Activated CD4-positive, alpha-beta T cell treated with anti-CD3 and anti-CD28 coated beads, Interleukin-2, amount 50 U/mL, for 1 hour (primary cell): Measurements from ENCODE around the gene MACROD2.
"Not testable (repeated sequence)": the region's sequence is repeated elsewhere in the genome, so short reads cannot be mapped to it uniquely, and the experiment has no call there.

Experiments used
- DNase-seq: peaks from one replicate; pipeline ENCODE4 v3.0.0-alpha.2; 2020

The MACROD2 gene

DNA sequence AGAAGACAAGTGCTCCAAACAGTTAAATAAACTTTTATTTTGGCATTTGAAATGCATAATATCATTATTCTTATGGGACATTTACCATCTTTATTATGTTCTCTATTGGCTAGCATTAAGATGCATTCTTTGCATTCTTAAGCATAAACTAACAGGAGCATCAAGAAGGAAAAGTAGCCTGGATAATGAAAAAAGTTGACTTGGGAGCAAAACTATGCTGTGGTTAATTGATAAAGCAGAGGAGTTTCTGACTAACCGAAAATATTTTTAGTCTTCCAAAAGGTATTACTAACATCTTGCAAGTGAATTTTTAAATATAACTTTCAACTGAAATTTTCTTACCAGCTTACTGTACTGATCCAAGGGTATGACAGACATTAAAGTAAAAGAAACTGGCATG lies 201.8 kb downstream of the MACROD2 start:
- DNase-seq: no peak

DNA sequence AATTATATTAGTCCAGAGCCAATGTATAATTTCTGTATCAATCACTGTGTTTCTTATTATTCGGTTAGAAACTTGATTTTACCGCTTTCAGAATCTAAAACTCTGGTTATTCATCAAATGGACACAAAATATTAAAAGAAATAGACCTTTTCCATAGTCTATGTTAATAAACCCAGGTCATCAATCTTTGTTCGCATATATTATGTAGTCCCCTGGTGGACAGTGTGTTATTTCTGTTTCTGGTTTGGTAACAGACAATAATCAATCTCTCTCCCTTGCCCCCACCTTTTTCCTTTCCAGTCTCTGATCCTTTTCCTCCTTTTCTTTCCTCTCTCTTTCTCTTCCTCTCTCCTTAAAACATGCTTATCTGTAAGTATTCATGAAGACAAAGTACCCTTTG lies 203.1 kb downstream of the MACROD2 start:
- no peak for DNase-seq

DNA sequence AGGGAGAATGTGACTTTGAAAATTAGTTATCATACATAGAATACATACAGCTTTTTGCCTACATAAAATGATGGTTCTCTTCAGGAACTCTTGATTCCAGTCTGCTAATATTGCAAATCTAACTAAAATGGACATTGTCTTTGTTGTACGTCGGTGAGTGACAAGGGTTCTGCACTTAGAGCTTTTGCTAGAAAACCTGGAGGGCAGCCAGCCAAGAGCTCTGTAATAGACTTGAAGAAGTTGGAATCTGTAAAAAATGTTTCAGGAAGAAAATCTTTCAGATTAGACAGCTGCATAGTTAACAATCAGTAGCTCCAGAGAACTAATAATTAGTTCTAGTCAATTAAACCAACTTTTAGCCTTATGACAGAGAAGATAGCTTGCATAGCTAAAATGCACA lies 203.8 kb downstream of the MACROD2 start:
- no peak for DNase-seq

DNA sequence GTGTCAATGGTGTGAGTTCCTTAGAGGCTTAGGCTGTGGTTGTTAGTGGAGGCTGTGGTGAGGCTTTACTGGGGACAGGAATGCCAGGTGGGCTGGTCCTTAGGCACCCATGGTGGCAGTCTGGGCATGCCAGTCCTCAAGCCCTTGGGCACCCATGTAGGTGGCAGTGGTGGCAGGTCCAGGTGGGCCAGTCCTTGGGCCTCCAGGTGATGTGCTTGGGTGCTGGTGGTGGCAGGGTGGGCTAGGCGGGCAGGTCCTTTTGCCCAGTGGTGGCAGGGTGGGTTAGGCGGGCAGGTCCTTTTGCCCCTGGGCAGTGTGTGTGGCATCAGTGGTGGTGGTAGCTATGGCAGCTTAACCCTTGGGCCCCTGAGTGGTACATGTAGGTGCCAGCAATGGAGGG lies 208.3 kb downstream of the MACROD2 start:
- DNase-seq: no peak

DNA sequence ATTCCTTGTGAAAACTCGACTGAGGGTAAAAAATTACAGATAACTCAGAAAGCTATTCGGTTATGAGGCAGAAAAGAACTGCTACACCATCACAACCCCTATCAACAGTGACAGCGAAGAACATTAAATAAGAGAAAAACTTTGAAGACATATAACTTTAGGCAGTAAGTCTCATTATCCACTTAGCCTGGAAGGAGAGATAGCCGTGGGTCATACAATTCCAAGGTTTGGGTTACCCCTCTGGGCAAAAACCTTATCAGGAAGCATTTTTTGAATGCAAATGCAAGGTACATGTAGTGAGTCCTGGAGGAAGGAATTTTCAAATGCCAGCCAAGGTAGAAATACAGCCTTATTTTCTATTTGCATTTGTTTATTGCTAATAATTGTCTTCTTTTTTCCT lies 212.3 kb downstream of the MACROD2 start:
- no peak for DNase-seq

DNA sequence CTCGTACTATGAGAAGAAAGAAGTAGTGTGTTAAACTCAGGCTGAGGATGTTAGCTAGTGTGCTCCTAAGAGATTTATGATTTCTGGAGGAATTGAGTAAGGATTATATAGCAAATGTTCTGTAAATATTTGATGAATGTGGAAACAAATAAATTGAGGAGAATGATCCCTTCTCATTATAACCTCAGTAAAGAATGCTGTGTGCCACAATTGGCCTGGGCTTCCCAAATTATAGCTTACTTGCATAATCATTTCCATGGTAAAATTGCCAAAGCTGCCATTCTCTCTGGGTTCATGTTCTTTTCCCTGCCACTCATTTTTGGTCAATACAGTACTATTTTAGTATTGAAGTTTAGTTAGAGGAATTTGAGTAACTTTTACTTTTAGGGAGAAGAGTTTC lies 213.6 kb downstream of the MACROD2 start:
- no peak for DNase-seq

DNA sequence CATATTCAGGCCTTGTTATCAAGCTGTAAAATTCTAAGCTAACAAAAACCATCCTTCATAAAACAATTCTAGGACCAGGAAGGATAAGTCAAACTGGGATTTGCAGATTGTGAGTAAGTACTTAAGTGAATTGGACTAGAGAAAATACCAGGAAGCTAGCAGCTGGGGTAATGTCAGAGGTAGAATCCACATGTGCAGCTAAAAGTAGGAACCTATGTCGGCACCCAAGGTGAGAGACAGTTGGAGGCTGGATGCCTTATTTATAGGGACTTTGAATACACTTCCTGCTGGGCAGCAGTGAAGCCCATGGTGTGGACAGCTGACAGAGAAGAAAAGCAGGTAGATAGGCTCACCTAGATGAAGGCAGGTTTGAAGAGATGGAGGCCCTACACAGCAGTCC lies 214.8 kb downstream of the MACROD2 start:
- DNase-seq: no peak

DNA sequence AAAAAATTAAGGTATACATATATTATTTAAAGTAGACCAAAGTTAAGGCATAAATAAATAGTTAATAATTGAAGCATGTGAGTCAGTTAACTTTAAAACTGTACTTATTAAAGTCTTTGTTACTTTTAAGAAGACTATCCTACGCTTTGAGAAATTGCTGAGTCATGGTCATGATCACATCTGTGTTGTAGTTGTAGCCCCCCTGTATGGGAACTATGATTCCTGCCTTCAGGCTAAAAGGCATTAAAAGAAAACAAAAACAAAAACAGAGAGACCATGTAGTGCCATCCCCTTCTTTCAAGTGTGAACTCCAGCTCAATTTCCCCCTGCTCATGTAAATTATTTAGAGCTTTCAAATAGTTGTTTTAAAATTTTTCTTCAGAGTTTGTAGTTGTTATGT lies 218.7 kb downstream of the MACROD2 start:
- no peak for DNase-seq

DNA sequence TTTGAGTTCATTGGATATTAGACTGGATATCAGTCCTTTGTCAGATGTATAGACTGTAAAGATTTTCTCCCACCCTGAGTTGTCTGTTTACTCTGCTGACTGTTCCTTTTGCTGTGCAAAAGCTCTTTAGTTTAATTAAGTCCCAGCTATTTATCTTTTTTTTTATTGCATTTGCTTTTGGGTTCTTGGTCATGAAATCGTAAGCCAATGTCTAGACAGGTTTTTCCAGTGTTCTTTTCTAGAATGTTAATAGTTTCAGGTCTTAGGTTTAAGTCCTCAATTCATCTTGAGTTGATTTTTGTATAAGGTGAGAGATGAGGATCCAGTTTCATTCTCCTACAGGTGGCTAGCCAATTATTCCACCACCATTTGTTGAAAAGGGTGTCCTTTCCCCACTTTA lies 220.6 kb downstream of the MACROD2 start:
- not testable (repeated sequence) for DNase-seq

DNA sequence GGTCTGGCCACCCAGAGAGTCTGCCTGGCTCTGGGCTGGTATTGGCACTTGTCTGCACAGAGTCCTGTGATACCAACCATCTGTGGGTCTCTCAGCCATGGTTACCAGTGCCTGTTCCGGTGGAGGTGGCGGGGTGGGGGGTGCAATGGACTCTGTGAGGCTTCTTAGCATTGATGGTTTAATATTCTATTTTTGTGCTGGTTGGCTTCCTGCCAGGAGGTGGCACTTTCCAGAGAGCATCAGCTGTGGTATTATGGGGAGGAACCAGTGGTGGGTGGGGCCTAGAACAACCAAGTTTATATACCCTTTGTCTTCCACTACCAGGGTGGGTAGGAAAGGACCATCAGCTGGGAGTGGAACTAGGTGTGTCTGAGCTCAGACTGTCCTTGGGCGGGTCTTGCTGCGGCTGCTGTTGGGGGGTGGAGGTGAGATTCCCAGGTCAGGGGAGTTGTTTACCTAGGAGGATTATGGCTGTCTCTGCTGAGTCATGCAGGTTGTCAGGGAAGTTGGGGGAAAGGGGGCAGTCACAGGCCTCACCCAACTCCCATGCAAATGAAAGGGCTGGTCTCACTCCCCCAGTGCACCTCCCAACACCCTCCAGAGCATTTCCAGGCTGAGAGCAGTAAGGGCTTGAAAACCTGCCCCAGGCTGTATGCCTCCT lies 224.6 kb downstream of the MACROD2 start:
- no peak for DNase-seq

DNA sequence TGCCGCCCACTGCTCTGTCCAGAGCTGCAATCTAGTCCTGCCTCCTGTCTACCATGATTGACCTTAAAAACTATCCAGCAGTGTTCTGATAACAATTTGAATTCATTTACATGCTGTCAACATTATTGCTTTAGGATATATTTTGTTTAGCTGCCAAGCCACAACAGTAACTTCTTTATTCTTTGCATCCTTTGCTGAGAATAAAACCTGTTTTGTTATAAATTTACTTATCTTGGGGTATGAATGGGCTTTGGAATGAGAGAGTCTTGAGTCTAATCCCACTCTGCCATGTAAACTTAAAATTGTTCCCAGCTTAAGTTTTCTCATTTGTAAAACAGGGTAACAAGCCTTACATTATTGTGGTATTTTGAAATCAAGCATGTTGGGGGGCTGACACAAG lies 225.7 kb downstream of the MACROD2 start:
- DNase-seq: no peak

DNA sequence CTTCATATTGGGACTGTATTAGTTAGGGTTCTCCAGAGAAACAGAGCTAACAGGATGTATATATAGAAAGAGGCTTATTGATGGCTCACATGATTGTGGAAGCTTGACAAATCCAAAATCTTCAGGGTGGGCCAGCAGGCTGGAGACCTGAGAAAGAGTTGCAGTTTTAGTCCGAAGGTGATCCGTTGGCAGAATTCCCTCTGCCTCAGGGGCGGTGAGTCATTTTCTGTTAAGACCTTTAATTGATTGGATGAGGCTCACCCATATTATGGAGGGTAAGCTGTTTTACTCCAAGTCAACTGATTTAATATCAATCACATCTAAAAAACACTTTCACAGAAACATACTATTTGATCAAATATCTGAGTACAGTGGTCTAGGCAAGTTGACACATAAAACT lies 228.5 kb downstream of the MACROD2 start:
- no peak for DNase-seq

DNA sequence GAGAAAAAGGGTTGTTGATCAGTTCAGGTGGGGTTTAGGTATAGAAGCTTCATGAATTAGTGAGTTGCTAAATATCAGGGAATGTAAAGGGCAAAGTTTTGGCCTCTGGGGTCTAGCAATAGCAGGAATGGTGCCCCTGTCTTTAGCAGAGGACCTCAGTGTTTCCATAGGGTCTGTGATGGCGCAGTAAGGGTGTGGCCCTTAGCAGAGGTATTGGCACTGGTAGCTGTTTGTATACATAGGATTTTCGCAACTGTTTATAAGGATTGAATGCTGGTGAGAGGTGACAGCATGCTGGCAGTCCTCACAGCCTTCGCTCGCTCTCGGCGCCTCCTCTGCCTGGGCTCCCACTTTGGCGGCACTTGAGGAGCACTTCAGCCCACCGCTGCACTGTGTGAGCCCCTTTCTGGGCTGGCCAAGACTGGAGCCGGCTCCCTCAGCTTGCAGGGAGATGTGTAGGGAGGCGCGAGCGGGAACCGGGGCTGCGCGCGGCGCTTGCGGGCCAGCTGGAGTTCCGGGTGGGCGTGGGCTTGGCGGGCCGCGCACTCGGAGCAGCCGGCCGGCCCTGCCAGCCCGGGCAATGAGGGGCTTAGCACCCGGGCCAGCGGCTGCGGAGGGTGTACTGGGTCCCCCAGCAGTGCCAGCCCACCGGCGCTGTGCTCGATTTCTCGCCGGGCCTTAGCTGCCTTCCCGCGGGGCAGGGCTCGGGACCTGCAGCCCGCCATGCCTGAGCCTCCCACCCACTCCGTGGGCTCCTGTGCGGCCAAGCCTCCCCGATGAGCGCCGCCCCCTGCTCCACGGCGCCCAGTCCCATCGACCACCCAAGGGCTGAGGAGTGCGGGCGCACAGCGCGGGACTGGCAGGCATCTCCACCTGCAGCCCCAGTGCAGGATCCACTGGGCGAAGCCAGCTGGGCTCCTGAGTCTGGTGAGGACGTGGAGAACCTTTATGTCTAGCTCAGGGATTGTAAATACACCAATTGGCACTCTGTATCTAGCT lies 231.0 kb downstream of the MACROD2 start:
- not testable (repeated sequence) for DNase-seq

DNA sequence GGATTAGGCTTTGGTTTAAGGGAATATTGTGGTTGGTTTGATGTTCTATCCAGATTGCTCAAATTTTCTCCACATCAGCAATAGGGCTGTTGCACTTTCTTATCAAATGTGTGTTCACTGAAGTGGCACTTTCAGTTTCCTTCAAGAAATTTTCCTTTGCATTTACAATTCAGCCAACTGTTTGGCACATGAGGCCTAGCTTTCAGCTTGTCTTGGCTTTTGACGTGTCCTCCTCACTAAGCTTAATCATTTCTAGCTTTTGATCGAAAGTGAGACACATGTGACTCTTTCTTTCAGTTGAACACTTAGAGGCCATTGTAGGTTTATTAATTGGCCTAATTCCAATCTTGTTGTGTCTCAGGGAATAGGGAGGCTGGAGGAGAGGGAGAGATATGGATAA lies 237.3 kb downstream of the MACROD2 start:
- DNase-seq: no peak

DNA sequence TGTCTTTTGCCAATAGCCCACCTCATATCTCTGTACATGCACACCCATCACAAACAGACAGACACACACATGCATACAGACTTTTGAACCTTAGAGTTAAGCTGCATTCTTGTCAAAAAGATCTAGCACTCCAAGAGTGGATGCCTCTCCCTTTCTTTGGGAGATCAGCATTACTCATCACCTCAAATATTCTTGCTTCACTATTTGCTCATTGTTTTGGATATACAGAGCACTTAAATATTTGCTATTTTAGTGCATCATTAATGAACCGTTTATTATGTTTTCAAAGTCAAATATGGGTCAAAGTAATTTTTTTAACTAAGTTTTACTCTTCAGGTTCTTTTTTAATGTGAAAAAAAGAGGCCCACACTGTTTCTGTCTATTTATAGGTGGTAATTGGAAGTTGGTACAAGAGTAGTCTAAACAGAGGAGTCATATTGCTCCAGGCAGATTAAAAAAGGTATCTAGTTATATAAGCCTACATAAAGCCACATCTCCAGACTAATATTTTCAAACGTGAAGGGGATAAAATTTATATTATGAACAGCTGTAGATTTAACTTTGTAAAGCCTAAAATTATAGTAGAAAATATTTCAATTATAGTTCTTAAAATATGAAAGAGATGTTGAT lies 239.5 kb downstream of the MACROD2 start:
- no peak for DNase-seq

DNA sequence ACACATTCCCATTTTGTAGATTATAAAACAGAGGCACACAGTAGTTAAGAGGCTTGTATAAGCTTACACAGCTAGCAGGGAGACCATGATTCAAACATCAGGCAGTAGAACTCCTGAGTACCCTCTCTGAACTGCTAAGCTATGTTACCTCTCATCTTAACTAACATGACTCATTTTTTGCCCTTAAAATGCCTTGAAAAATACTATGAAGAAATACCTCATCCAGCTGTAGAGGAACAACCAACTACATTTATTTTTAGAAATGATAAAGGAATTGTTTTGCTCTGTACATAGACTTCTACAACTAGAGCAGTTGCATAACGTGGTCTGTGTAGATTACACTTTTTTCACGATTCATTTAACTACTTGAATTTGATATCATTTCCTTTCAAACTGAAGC lies 240.0 kb downstream of the MACROD2 start:
- no peak for DNase-seq

DNA sequence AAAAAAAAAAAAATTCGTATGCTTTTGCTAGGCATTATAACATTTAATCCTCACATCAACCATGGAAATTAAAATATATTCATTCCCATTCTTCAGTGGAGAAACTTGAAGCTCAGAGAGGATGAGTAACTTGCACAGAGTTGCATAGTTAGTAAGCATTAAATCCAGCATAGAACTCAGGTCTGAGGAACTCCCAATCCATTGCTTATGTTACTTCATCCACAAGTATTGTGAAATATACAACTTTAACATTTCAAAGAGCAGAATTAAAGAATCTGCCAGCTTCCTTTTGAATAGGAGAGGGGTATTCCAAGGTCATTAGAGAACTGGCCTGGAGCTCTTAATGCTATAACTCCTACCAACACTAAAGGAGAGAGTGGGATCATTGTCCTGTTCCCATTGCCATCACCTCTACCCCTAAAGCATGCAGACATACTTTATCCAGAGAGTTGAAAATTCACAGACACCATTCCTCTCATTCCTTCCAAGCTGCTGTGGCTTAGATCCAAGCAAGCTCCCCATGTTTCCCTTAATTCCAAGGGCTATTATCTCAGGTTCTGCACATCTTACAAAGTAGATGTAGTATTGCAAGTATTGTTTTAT lies 250.2 kb downstream of the MACROD2 start:
- no peak for DNase-seq

DNA sequence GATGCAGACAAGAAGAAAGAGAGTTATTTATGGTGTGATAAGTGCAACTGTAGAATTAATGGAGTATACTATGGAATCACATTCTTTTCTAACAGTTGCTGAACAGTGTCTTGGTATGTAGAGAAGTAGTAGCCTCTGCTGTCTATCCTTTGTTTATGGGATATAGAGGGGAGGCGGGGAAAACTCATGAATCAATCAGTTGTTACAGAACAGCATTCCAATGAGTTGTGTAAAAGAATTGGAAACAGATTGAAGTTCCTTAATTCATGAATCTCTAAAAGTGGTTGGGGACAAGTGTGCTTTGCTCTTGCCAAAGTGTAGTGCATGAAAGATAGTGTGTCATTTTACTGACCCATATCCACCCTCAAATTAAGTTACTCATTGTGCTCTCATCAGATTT lies 264.4 kb downstream of the MACROD2 start:
- no peak for DNase-seq

DNA sequence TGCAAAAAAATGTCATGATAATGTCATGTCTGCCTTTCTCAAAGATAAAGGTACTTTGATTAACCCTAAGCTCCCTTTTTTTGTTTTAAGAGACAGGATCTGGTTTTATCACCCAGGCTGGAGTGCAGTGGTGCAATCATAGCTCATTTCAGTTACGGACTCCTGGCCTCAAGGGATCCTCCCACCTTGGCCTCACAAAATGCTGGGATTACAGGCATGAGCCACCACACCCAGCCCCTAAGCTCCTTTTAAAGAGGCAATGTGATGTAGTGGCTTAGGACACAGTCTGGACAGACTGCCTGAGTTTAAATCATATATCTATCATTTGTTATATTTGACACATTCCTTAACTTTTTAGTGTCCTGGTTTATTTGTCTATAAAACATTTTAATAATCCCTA lies 265.1 kb downstream of the MACROD2 start:
- no peak for DNase-seq

DNA sequence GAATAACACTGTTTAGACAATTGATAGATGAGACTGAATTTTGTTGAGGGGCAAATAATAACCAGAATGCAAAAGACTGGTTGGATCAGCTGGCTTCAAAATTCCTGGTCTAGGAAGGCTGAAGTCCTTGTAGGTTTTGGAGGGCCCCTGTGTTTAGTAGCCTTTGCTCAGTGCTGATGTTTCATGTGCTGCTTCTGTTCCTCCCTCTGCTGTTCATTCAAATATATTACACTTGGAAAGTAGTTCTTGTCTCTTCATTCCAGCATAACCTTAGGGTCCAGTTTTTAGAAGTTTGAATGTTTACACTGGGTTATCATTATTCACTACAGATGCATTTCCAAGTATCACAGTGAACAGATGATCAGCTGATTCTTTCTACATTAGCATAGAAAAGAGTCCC lies 269.6 kb downstream of the MACROD2 start:
- DNase-seq: no peak

DNA sequence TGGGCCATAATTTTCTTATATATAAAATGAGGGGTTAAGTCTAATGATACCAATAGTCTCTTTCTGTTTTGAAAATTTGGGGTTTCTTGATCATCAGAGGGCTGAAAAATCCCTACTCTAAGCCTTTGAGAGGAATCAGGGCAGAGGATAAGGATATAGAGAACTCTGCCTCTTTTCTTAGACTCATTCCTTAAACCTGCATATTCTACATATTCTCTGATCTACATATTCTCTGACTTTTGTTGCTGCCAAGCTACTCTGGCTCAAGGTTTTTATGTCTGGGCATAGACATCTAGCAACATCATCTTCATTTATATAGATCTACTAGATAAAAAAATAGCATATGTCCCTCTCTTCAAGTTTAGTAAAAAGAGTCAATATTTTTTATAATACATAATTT lies 270.9 kb downstream of the MACROD2 start:
- DNase-seq: no peak

DNA sequence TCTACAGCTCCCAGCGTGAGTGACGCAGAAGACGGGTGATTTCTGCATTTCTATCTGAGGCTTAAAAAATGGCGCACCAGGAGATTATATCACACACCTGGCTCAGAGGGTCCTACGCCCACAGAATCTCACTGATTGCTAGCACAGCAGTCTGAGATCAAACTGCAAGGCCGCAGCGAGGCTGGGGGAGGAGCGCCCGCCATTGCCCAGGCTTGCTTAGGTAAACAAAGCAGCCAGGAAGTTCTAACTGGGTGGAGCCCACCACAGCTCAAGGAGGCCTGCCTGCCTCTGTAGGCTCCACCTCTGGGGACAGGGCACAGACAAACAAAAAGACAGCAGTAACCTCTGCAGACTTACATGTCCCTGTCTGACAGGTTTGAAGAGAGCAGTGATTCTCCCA lies 275.4 kb downstream of the MACROD2 start:
- not testable (repeated sequence) for DNase-seq

DNA sequence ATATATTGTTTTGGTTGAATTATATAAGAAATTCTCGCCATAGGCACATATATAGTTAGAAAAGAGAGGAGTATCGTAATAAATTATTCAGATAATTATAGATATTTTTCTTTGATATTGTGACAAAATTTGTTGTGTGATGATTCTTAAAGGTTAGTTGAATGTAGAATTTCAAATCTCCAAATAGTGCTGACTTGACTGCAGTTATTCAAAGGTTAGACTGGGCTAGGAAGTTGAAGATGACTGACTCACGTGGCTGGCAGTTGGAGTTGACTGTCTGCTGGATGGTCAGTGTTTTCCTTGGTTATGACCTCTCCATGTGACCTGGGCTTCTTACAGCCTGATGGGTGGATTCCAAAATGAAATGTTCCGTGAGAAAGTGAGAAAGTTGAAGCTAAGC lies 286.8 kb downstream of the MACROD2 start:
- DNase-seq: no peak

DNA sequence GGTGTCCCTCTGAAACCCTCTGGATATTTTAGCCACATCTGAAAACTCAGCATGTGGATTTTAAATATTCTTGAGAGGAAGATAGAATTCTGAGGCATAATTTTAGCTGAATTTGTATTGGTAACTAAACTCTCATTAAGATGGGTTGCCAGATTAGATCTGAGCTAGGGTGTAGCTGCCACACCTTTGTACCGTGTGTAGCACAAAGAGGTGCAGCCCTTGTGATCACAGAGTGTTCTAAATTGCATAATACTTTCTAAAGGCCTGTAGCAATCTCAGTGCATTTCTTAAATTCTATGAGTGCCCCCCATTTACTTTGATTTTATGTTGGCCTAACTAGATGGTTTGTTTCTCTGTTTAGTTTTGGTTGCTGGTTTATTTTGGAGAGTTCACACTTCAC lies 289.1 kb downstream of the MACROD2 start:
- DNase-seq: no peak
